Esophagus muscularis mucosa (tissue), 4 donors: ENCODE measurements around the gene PC.

ENCODE experiments used
- EP300 ChIP-seq: sonication (generic); formaldehyde crosslinking; IDR thresholded peaks from one replicate; pipeline ENCODE4 v1.6.1; 2017; ENCODE audit warnings: antibody characterized with exemption
- POLR2A ChIP-seq: fragments of 450-650 bp; IDR thresholded peaks from one replicate; pipeline ENCODE4 v1.6.1; 2017; ENCODE audit warnings: antibody characterized with exemption, moderate library complexity, mild to moderate bottlenecking, low read depth
- POLR2AphosphoS5 ChIP-seq, 2 donors: sonication (generic); formaldehyde crosslinking; IDR thresholded peaks; one replicate each; pipeline ENCODE4 v1.6.1; 2017; ENCODE audit warnings: antibody characterized with exemption in 2 of 2
- TF ChIP-seq, protein P1 (sequence below), 3 experiments: fragments of 200-600 bp in 2 of 3; fragments of 450-650 bp in 1 of 3; sonication (generic) in 2 of 3; IDR thresholded peaks; one replicate each; pipeline ENCODE4 v1.5.1; 2017 to 2019; ENCODE audit warnings: antibody characterized with exemption in 3 of 3, mild to moderate bottlenecking in 2 of 3, moderate library complexity in 1 of 3

DNA sequence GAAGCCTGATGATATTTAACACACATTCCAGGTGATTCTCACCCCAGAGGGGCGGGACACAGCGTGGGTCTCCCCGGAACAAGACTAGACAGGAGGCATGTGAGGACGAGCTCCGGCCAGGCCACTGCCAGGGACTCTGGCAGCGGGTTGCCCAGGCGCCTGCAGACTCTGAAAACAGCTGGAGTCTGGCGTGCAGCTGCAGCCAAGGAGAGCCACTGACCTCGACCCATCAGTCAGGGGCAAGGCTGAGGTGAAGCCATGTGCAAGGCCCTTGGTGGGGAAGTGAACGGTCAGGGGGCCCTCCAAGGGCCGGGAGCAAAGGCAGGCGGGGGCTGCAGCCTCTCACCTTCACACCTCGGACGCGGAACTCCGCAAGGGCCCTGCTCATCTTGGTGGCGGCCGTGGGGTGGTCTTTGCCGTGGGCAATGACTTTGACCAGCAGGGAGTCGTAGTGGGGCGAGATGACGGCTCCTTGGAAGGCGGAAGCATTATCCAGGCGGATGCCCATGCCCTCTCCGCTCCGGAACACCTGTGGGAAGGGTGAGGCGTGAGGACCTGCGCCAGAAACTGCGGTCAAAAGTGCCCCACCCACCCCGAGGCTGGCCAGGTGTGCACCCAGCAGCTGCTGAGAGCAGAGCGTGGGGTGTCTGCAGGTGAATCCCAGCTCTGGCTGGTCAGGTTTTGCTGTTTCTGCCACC, 94.6 kb downstream of the PC start:
- TF ChIP-seq POLR2AphosphoS5 (IDR thresholded peaks at IDR 0.05) (no peak), EP300 (no peak), POLR2A (no peak)
- TF ChIP-seq, protein P1, sequence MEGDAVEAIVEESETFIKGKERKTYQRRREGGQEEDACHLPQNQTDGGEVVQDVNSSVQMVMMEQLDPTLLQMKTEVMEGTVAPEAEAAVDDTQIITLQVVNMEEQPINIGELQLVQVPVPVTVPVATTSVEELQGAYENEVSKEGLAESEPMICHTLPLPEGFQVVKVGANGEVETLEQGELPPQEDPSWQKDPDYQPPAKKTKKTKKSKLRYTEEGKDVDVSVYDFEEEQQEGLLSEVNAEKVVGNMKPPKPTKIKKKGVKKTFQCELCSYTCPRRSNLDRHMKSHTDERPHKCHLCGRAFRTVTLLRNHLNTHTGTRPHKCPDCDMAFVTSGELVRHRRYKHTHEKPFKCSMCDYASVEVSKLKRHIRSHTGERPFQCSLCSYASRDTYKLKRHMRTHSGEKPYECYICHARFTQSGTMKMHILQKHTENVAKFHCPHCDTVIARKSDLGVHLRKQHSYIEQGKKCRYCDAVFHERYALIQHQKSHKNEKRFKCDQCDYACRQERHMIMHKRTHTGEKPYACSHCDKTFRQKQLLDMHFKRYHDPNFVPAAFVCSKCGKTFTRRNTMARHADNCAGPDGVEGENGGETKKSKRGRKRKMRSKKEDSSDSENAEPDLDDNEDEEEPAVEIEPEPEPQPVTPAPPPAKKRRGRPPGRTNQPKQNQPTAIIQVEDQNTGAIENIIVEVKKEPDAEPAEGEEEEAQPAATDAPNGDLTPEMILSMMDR (IDR thresholded peaks at IDR 0.05), result no peak
